ENCODE measurements around the gene MYBL2.

GRCh38 chr20:43744966-43745730, 78.2 kb downstream of the MYBL2 start:
- no peak for TF ChIP-seq CTCF (IDR thresholded peaks at IDR 0.05)
- no peak for TF ChIP-seq POLR2A (IDR thresholded peaks at IDR 0.05)

Data from adrenal gland (tissue), 5 donors.